Parietal lobe (tissue), 2 donors: ENCODE data around the gene METTL9. TPM values are rescaled to one million over a fixed set of nuclear protein-coding genes. Genes with fewer than 3 reads are reported as not detected.

Experiments
- small RNA-seq: library from RNA; depleted of rRNA; stranded (forward); fragments of <200 nt; gene quantifications from one replicate; pipeline ENCODE3, GENCODE V24; 2014; ENCODE audit warnings: low replicate concordance
- total RNA-seq: library from RNA; depleted of rRNA; stranded (reverse); fragments of >200 nt; gene quantifications from one replicate; pipeline ENCODE4 v1.2.3, GENCODE V29; 2014

The METTL9 gene
- total RNA-seq: 216 TPM

GRCh38 chr16:21599122-21600030 lies at the start of gene METTL9:
Gene METTL9 (plus strand): TSS chr16:21599577. CDS start chr16:21599734, 157 bp downstream.

DNA sequence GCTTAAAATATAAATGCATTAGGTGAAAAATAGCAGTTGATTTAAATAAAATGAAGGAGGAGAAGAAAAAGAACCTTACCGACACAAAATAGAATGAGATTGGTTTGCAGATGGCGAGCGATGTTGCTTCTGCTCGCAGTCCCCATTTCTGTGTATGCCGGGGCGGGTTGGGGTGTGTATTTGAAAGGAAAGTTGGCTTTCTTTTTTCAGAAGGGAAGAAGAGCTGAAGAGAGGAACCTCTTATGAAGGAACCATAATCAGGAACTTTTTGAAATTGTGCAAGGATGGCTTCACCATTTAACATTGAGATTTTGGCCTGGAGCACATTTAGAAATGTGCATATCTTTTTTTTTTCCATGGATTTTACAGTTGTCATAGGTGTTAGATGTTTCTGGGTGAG lies 53.1 kb downstream of the METTL9 start, which contains the start of gene IGSF6:
TSS of gene IGSF6 (minus strand) at position 156 of the 400 bp plus-strand sequence. CDS start at position 146, 10 bp downstream.

DNA sequence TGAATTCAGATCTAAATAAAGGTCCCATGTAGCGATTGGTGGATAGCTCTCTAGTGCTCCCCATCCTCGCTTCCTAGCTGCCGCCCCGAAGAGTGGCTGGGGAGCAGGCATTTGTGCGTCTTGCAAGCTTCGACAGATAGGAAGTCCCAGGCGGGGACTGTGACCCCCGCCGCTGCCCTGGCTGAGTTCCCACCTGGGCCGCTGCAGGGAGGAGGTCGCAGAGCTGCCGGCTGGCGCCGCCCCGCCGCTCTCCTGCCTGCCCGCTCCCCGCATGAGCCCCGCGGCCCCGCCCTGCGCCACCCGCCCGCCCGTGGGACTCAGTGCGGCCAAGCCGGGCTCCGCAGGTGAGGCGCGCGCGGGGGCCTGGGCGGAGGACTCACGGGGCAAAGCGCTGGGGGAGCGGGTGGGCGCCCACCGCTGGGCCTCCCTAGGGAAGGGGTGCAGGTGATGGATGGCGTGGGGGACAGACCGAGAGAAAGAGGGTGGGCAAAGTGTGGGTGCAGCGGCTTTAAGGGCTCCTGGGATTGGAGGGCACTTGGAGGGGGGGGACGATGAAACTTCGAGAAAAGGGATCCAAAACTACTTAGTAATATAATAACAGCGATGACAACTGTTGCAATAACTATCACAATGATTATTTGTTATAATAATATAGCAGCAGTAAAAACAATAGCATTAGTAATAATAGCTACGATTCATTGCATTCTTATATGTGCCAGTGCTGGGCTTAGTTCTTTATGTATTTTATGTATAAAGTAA lies 64.7 kb downstream of the METTL9 start, which contains the start of gene OTOA:
TSS of gene OTOA (plus strand) at position 80 of the 759 bp plus-strand sequence. CDS start 14,547 bp downstream, outside the sequence.

Small RNA genes lying within 50 kb of the gene (small RNA-seq; reads per million reads assigned to genes)
- not detected for gene RF00478
- not detected for gene RNU6-1005P
- gene RNU6-196P: not detected

Other genes starting within 250 kb of the METTL9 start
- gene IGSF6, start 53.0 kb downstream of the METTL9 start, total RNA-seq: 1.6 TPM
- 1.9 TPM for gene OTOA, start 64.4 kb downstream of the METTL9 start, total RNA-seq